H1 (cell line): ENCODE data around the gene PLCL1. TPM values are rescaled to one million over a fixed set of nuclear protein-coding genes. Genes with fewer than 3 reads are reported as not detected.

Experiments used
- EZH2 ChIP-seq: fragments of 200-600 bp; sonication (generic); IDR thresholded peaks from 2 replicates; pipeline ENCODE4 v1.7.1; 2012; ENCODE audit warnings: low read depth, mild to moderate bottlenecking, moderate library complexity, low read length, inconsistent platforms; ENCODE audit not compliant: severe bottlenecking
- FOSL1 ChIP-seq: IDR thresholded peaks from 2 replicates; pipeline ENCODE4 v1.6.1; 2011; ENCODE audit warnings: mild to moderate bottlenecking, low read depth, low read length, moderate library complexity; ENCODE audit not compliant: insufficient read depth
- KDM1A ChIP-seq: fragments of 200-600, 300-600 bp; sonication (generic); IDR thresholded peaks from 2 replicates; pipeline ENCODE4 v1.7.1; 2016; ENCODE audit warnings: mild to moderate bottlenecking, low read length, borderline replicate concordance
- RNF2 ChIP-seq: fragments of 200-900, 300-1000 bp; sonication (generic); IDR thresholded peaks from 2 replicates; pipeline ENCODE4 v1.7.1; 2016; ENCODE audit warnings: borderline replicate concordance, low read depth, mild to moderate bottlenecking, antibody characterized with exemption, low read length; ENCODE audit not compliant: poor library complexity, severe bottlenecking; ENCODE audit errors: missing control alignments
- SP4 ChIP-seq: IDR thresholded peaks from 2 replicates; pipeline ENCODE4 v1.6.1; 2012; ENCODE audit warnings: low read length, inconsistent platforms
- TBP ChIP-seq: IDR thresholded peaks from 2 replicates; pipeline ENCODE4 v1.6.1; 2011; ENCODE audit warnings: low read depth, low read length, improper control_type of control experiment
- polyA plus RNA-seq, 7 experiments: library from polyadenylated mRNA; depleted of rRNA in 3 of 7; stranded (reverse) in 5 of 7; unstranded in 2 of 7; fragments of >200 nt in 5 of 7; fragments of 200-250 nt in 2 of 7; gene quantifications; 1 replicate in 5 of 7; 2 replicates in 1 of 7; 4 replicates in 1 of 7; pipeline versions ENCODE4 v1.2.1 to v1.2.3, GENCODE V29; 2011 to 2013; ENCODE audit warnings: missing spikeins in 2 of 7, mixed read lengths in 2 of 7
- total RNA-seq: library from RNA; stranded (reverse); fragmentation: NEBNext Ultra II Directional; extraction: Animal tissue kit (Norgen Biotek cat#: 25700); gene quantifications from 2 replicates; pipeline ENCODE4 v1.2.1, GENCODE V29; 2021

The PLCL1 gene
- total and polyA plus RNA-seq, 2 of the 8 experiments (the other 6 are each of a cell fraction or from before 2014, with no cell fraction given): not detected

DNA sequence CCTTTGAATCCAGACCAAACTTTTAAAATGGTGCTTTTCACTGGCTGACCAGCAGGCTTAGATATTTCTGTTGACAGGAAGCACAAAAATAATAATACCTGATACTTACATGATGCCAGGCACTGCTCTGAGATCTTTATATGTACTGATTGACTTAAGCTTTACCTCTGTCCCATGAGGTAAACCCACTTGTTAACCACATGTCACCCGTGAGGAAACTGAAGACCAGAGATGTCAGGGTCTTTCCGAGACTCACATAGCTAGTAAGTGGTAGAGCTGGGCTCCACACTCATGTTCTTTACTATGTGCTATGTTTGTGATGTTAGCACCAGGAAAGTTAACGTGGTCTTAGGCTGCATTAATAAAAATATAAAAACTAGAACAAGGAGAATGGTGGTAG lies 297.7 kb downstream of the PLCL1 start (continued):
- no peak for TF ChIP-seq RNF2
- TF ChIP-seq EZH2: no peak
- no peak for TF ChIP-seq KDM1A
- no peak for TF ChIP-seq TBP
- TF ChIP-seq SP4: no peak
- no peak for TF ChIP-seq FOSL1
- TF ChIP-seq, all 59 proteins: peak for 0
